GM12878 (cell line): ENCODE data around the gene TRIM45. TPM values are rescaled to one million over a fixed set of nuclear protein-coding genes. Genes with fewer than 3 reads are reported as not detected.

ENCODE experiments used
- ATAC-seq: fragments of 200-7000 bp; cut with Tn5 transposase; 3 replicates; pipeline ENCODE4 v1.9.1; 2020; ENCODE audit warnings: mild to moderate bottlenecking, moderate library complexity
- BruUV-seq: library from RNA; stranded (reverse); fragments of 400-500 nt; replicated peaks from 2 replicates; lab custom pipeline; 2021; lab: Mats Ljungman, UMichigan
- CTCF ChIA-PET: fragments of 300-600 bp; sonication (Branson Sonifier 250); formaldehyde crosslinking; extraction: SDS; loops from one replicate; lab custom pipeline; 2021; ENCODE audit warnings: inconsistent platforms; lab: Yijun Ruan, JAX
- POLR2A ChIA-PET: fragments of 350-600 bp; formaldehyde crosslinking; extraction: SDS; loops from one replicate; lab custom pipeline; 2021; ENCODE audit warnings: inconsistent platforms; lab: Charles Lee
- RAD21 ChIA-PET: fragments of 300-600 bp; sonication (Branson Sonifier 250); formaldehyde crosslinking; loops from one replicate; lab custom pipeline; 2023; ENCODE audit warnings: antibody characterized with exemption; ENCODE audit not compliant: unreplicated experiment; lab: Charles Lee
- SMC1A ChIA-PET: fragments of 300-600 bp; sonication (Branson Sonifier 250); formaldehyde crosslinking; loops from one replicate; lab custom pipeline; 2023; ENCODE audit not compliant: unreplicated experiment, uncharacterized antibody; lab: Charles Lee
- DNase-seq: peaks from one replicate; pipeline ENCODE4 v3.0.0-alpha.2; 2011; ENCODE audit warnings: low read depth, low spot score
- FAIRE-seq: peaks from 3 replicates; lab custom pipeline; 2011; peaks lifted over from hg19 to GRCh38; lab: Jason Lieb, UNC
- H2AFZ ChIP-seq: 2 replicates; pipeline ENCODE4 v1.6.0; 2011; ENCODE audit warnings: low read depth, low read length, control low read depth; ENCODE audit not compliant: control insufficient read depth
- H3K27ac ChIP-seq: 2 replicates; pipeline ENCODE4 v1.5.1; 2011; ENCODE audit warnings: control low read depth; ENCODE audit not compliant: control insufficient read depth, insufficient read depth
- H3K27me3 ChIP-seq, 2 experiments: replicated peaks in 1 of 2; 2 replicates each; pipeline versions ENCODE4 v1.6.0 to v1.6.1; 2011; ENCODE audit warnings: low read length in 1 of 2; ENCODE audit not compliant: control insufficient read depth in 2 of 2, insufficient read depth in 2 of 2
- H3K36me3 ChIP-seq, 2 experiments: 2 replicates each; pipeline ENCODE4 v1.5.1; 2011; ENCODE audit warnings: low read length in 1 of 2; ENCODE audit not compliant: control insufficient read depth in 2 of 2, insufficient read depth in 2 of 2
- H3K4me1 ChIP-seq: 2 replicates; pipeline ENCODE4 v1.6.1; 2011; ENCODE audit warnings: mild to moderate bottlenecking, low read length, moderate library complexity, mixed read lengths; ENCODE audit not compliant: control insufficient read depth, insufficient read depth
- H3K4me2 ChIP-seq: 2 replicates; pipeline ENCODE4 v1.6.0; 2011; ENCODE audit warnings: control low read depth; ENCODE audit not compliant: control insufficient read depth, insufficient read depth
- H3K4me3 ChIP-seq: fragments of 200-600 bp; sonication (generic); 2 replicates; pipeline ENCODE4 v1.5.1; 2016
- H3K79me2 ChIP-seq: 2 replicates; pipeline ENCODE4 v1.6.0; 2011; ENCODE audit warnings: low read length; ENCODE audit not compliant: control insufficient read depth, insufficient read depth
- H3K9ac ChIP-seq: 2 replicates; pipeline ENCODE4 v1.8.0; 2011; ENCODE audit warnings: low read length, control low read depth, mixed read lengths; ENCODE audit not compliant: control insufficient read depth, insufficient read depth
- H3K9me3 ChIP-seq: replicated peaks from 3 replicates; pipeline ENCODE4 v1.5.1; 2011; ENCODE audit warnings: mild to moderate bottlenecking, low read length; ENCODE audit not compliant: control insufficient read depth, insufficient read depth
- H4K20me1 ChIP-seq: 2 replicates; pipeline ENCODE4 v1.6.0; 2011; ENCODE audit not compliant: control insufficient read depth, insufficient read depth
- BMI1 ChIP-seq: fragments of 450-650 bp; IDR thresholded peaks from 2 replicates; pipeline ENCODE4 v1.6.1; 2016; ENCODE audit warnings: mild to moderate bottlenecking, moderate library complexity, borderline replicate concordance
- ETV6 ChIP-seq, 2 experiments: fragments of 450-650 bp in 1 of 2; IDR thresholded peaks in 1 of 2; conservative IDR thresholded peaks in 1 of 2; 2 replicates each; pipeline ENCODE4 v1.6.1; 2014; ENCODE audit warnings: antibody characterized with exemption in 1 of 2, borderline replicate concordance in 1 of 2, low read depth in 1 of 2, mild to moderate bottlenecking in 1 of 2, moderate library complexity in 1 of 2
- FOS ChIP-seq: IDR thresholded peaks from 3 replicates; pipeline ENCODE4 v1.6.1; 2011; ENCODE audit warnings: borderline replicate concordance; ENCODE audit not compliant: insufficient read length; ENCODE audit errors: extremely low read depth
- FOXK2 ChIP-seq: fragments of 450-650 bp; IDR thresholded peaks from 2 replicates; pipeline ENCODE4 v1.6.1; 2017; ENCODE audit warnings: mild to moderate bottlenecking, moderate library complexity
- HSF1 ChIP-seq: fragments of 150-350 bp; IDR thresholded peaks from 2 replicates; pipeline ENCODE4 v1.6.1; 2014; ENCODE audit warnings: mild to moderate bottlenecking, low read depth, low read length
- IRF3 ChIP-seq: fragments of 450-650 bp; IDR thresholded peaks from 2 replicates; pipeline ENCODE4 v1.6.1; 2014; ENCODE audit warnings: mild to moderate bottlenecking
- NFIC ChIP-seq: IDR thresholded peaks from 2 replicates; pipeline ENCODE4 v1.6.1; 2012; ENCODE audit warnings: low read depth, mild to moderate bottlenecking, inconsistent platforms, low read length, moderate library complexity
- NFYB ChIP-seq: IDR thresholded peaks from 2 replicates; pipeline ENCODE4 v1.6.1; 2011; ENCODE audit warnings: low read depth, mild to moderate bottlenecking, low read length, improper control_type of control experiment, moderate library complexity; ENCODE audit not compliant: insufficient read depth
- SREBF2 ChIP-seq: IDR thresholded peaks from 2 replicates; pipeline ENCODE4 v1.6.1; 2012; ENCODE audit warnings: mild to moderate bottlenecking, low read length
- USF1 ChIP-seq: IDR thresholded peaks from 2 replicates; pipeline ENCODE4 v1.6.1; 2011; ENCODE audit warnings: borderline replicate concordance, low read depth, mild to moderate bottlenecking, moderate library complexity, mixed read lengths, low read length; ENCODE audit not compliant: insufficient read depth; ENCODE audit errors: extremely low read length
- ZBTB4 ChIP-seq: fragments of 450-650 bp; formaldehyde crosslinking; IDR thresholded peaks from 2 replicates; pipeline ENCODE4 v1.4.0; 2022; ENCODE audit warnings: mild to moderate bottlenecking, moderate library complexity
- ZBTB40 ChIP-seq: fragments of 450-650 bp; IDR thresholded peaks from 2 replicates; pipeline ENCODE4 v1.6.1; 2016; ENCODE audit warnings: mild to moderate bottlenecking, moderate library complexity, borderline replicate concordance
- ZNF207 ChIP-seq: fragments of 450-650 bp; IDR thresholded peaks from 2 replicates; pipeline ENCODE4 v1.6.1; 2014; ENCODE audit warnings: antibody characterized with exemption, mild to moderate bottlenecking, borderline replicate concordance
- WGBS: methylation state at CpG from one replicate; pipeline ENCODE4 v1.1.6; 2016; ENCODE audit warnings: low lambda C conversion rate; ENCODE audit not compliant: insufficient replicate concordance, insufficient coverage; ENCODE audit errors: missing lambda C conversion rate; 5-methylcytosine and 5-hydroxymethylcytosine counted together
- in situ Hi-C: fragments of 300-500 bp; cut with MboI; formaldehyde crosslinking; loops from 9 replicates; pipeline ENCODE4 v1.14.3; 2018; ENCODE audit warnings: mixed read lengths
- intact Hi-C: fragments of 100-400 bp; cut with micrococcal nuclease; formaldehyde crosslinking; loops from one replicate; pipeline ENCODE4 v1.14.2; 2022; ENCODE audit not compliant: unreplicated experiment
- polyA plus RNA-seq, 11 experiments: library from polyadenylated mRNA; depleted of rRNA in 4 of 11; unstranded in 6 of 11; stranded (reverse) in 5 of 11; fragments of >200 nt; fragmentation: Nextera tagmentation in 4 of 11; fragmentation: Illumina TruSeq in 1 of 11; extraction: Ambion mirVana in 4 of 11; extraction: Trizol in 1 of 11; gene quantifications; 1 replicate in 1 of 11; 2 replicates in 10 of 11; pipeline versions ENCODE4 v1.2.1 to v1.2.3, GENCODE V29; 2011 to 2016; ENCODE audit warnings: inconsistent platforms in 2 of 11, missing spikeins in 2 of 11, low read depth in 1 of 11
- total RNA-seq, 4 experiments: library from RNA; depleted of rRNA in 3 of 4; stranded (reverse); fragments of >200 nt in 3 of 4; fragmentation: Illumina TruSeq in 1 of 4; extraction: Trizol in 1 of 4; gene quantifications; 2 replicates each; pipeline versions ENCODE4 v1.2.1 to v1.2.3, GENCODE V29; 2013 to 2021

The TRIM45 gene
- total and polyA plus RNA-seq, 10 of the 15 experiments (the other 5 are each of a cell fraction or from before 2014, with no cell fraction given) = 0.31 to 0.86 (median 0.46) TPM

- no TSS peak for BruUV-seq
- ChIA-PET POLR2A (no interaction called here), RAD21 (no interaction called here), CTCF (no interaction called here), SMC1A (no interaction called here)
- Histone ChIP-seq H3K4me1 (no peaks in the 10 kb centered on the region), H3K4me2 (no peak overlapping the region), H3K36me3 (peaks cover 16 to 43% of the 10 kb centered on the region in 2 experiments), H3K9me3 (no peaks in the 10 kb centered on the region), H3K27me3 (no peaks in the 10 kb centered on the region), H3K27ac (no peak overlapping the region), H4K20me1 (no peaks in the 10 kb centered on the region), H3K9ac (no peak overlapping the region), H3K79me2 (no peaks in the 10 kb centered on the region), H3K4me3 (no peak overlapping the region), H2AFZ (no peak overlapping the region)
- ATAC-seq (no peak), DNase-seq (no peak), FAIRE-seq (no peak)
- intact Hi-C loops (no loop called here), in situ Hi-C loops (no loop called here)
- 83% methylated on average over 6 of the region's 6 CpGs for WGBS
- TF ChIP-seq IRF3 (no peak), NFIC (no peak), FOXK2 (no peak), ZNF207 (no peak), ZBTB4 (no peak), BMI1 (no peak), SREBF2 (no peak), ZBTB40 (no peak), NFYB (no peak), HSF1 (no peak), USF1 (no peak), FOS (no peak), ETV6 (conservative IDR thresholded peaks at IDR 0.05 in 1 of 2, IDR thresholded peaks at IDR 0.05 in 1 of 2; ENCODE audit: borderline replicate concordance in 1 of 2, low read depth in 1 of 2) (no peak)
Observed at GRCh38 chr1:117084231-117084630, 37.3 kb downstream of the TRIM45 start.
